ENCODE data around the gene LYRM4.
"Not testable (repeated sequence)": the region's sequence is repeated elsewhere in the genome, so short reads cannot be mapped to it uniquely, and the experiment has no call there.

LYRM4 gene

DNA sequence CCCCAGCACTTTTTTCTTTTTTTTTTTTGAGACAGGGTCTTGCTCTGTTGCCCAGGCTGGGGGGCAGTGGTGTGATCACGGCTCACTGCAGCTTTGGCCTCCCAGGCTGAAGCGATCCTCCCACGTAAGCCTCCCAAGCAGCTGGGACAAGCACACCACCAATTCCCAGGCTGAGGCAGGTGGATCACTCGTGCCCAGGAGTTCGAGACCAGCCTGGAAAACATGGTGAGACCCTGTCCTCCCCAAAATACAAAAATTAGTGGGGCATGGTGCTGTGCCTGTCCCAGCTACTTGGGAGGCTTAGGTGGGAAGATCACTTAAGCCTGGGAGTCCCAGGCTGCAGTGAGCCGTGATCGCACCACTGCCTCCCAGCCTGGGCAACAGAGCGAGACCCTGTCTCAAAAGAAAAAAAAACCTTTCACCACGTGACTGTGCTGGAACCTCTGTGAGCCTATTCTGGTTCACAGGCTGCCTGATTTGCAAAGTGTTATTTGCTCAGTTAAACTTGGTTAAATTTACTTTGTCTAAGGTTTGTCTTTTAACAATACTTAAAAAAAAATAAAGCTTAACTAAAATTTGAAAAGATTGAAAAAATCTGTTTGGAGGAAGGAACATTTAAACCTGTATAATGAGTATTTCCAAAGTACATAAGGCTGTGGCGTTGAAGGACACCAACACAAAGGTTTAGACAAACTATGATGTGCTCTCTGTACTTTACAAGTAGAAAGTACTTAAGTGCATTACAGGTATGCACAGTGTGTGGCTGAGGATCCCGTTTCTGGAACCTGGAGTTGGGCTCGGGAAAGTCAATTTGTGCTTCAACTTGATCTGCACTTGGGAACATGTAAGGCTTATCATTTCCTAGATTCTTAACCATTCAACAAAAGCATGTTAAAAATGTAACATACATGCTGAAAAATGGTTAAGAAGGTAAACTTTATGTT lies 120.7 kb downstream of the LYRM4 start:
- no peak for DNase-seq

GRCh38 chr6:5138995-5139827 lies 121.5 kb downstream of the LYRM4 start:
- no peak for DNase-seq

GRCh38 chr6:5136851-5137250 lies 123.9 kb downstream of the LYRM4 start:
- no peak for DNase-seq

DNA sequence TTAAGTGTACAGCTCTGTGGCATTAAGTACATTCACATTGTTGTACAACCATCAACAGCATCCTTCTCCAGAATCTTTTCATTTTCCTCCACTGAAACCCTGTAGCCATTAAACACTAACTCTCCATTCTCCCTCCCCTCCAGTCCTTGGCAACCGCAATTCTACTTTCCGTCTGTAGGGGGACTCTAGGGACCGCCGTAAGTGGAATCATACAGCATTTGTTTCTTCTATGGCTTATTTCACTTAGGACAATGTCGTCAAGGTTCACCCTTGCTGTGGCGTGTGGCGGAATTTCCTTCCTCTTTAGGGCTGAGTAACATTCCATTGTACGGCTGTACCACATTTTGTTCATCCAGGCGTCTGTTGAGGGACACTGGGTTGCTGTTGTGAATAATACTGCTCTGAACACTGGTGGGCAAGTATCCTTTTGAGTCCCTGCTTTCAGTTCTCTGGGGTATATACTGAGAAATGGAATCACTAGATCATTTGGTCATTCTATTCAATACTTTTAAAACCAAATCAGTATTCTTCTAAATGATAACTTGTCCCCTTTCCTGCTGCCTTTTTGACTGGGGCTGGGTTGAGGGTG lies 124.9 kb downstream of the LYRM4 start:
- peak; percentile 21 to 24 for DNase-seq

DNA sequence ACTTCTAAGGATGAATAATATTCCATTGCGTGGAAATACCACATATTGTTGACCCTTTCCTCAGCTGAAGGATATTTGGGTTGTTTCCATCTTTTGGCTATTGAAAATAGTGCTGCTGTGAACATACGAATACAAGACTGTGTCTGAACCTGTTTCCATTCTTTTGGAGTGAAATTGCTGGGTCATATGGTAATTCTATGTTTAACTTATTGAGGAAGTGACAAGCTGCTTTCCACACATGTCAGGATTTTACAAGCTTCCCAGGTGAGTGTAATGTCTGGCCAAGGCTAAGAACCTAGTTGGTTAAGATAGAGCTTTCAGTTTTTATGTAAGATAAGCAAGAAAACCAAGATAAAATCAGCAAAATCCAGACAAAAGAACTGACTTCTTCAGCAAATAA lies 126.8 kb downstream of the LYRM4 start:
- DNase-seq: no peak

GRCh38 chr6:5132731-5133130 lies 128.0 kb downstream of the LYRM4 start:
- DNase-seq: peak; percentile 70 to 83

DNA sequence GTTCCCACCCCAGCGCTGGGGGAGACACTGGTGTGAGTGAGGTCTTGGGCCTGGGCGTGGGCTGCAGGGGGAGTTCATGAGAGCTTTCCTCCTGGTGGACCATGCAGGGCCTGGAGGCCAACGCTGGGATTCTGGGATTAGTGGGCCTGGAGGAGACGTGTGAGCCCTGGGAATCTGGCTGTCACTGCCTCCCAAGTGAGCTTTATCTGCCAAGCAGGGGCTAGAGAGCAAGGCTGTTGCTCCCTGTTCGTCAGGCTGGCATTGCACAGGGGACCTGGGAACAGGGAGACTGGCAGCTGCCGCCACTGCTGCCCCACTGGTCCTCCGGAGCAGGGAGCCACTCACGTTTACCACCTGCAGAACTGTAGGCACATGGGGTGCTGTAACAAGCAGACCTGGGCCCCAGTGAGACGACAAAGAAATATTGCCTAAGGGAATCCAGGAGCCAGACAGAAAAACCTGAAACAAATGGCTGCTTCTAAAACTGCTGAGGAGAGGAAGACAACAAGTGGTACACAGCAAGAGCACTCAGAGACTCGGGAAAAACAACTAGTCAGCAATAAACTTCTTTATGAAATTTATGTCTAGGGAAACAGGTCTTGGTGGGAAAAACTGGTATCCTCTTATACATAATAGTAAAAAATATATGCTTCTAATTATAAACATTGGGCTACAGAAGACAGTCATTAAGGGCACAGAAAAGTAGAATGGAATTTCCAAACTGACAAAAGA lies 130.4 kb downstream of the LYRM4 start:
- DNase-seq: no peak

GRCh38 chr6:5128351-5128750 lies 132.4 kb downstream of the LYRM4 start:
- peak in 1 of 2 experiments; percentile 12 for DNase-seq

GRCh38 chr6:5127106-5127687 lies 133.6 kb downstream of the LYRM4 start:
- DNase-seq: no peak

- no peak for DNase-seq
These were observed 134.5 kb downstream of the LYRM4 start for GRCh38 chr6:5126214-5126613.

DNA sequence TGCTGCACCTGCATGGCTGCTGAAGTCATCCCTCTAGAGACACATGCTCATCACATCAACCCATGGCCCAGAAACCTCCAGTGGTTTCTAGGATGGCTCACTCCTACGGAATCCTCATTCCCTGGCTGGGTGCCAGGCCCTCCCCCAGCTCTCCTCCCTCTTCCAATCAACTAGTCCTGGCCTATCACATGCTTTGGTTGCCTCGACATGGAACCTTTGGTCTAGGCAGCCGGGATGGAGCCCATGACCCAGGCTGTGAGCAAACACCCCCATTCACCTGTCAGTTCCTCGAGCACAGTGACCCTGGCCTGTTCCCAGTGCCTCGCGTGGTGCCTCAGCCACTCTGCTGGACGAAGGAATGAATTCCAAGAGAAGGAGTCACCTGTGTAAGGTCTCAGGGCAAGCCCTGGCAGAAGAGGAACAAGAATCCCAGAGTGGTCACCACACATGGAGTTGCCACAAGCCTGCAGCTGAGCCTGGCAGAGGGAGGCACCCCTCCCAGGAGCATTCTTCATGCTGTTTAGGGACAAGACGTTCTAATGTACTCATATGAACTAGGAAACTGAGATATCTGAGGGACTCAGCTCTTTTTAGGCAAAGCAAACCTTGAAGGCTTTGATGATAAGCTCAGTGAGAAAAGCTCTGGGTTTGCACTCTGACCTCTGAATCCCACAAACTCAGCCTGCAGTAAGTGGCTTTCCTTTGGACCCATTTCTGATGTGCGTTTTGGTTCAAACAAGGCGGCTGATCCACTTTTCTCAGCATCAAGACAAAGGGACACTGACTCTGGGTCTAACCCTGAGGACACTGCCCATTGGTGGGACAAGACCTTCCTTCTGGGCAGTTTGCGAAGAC lies 135.4 kb downstream of the LYRM4 start:
- DNase-seq: no peak

DNA sequence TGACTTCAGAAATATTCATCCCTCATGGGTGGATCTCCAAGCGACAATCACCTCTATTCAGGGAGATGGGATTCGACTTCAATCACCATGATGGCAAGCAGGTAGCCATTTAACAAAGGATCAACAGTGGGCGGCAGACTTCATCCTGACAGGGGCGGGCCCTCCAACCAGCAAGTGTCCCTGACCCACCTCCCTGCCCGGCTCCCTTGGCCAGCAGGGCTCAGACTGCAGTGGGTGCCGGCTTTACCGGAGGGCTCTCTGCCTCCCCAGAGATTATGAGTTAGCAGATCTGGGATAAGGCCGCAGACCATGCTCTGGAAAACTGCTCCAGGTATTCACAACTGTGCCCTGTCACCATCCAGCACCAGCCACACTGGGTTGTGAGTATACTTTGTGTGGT lies 136.2 kb downstream of the LYRM4 start:
- no peak for DNase-seq

- no peak for DNase-seq
These were observed 137.2 kb downstream of the LYRM4 start for GRCh38 chr6:5123296-5124143.

DNA sequence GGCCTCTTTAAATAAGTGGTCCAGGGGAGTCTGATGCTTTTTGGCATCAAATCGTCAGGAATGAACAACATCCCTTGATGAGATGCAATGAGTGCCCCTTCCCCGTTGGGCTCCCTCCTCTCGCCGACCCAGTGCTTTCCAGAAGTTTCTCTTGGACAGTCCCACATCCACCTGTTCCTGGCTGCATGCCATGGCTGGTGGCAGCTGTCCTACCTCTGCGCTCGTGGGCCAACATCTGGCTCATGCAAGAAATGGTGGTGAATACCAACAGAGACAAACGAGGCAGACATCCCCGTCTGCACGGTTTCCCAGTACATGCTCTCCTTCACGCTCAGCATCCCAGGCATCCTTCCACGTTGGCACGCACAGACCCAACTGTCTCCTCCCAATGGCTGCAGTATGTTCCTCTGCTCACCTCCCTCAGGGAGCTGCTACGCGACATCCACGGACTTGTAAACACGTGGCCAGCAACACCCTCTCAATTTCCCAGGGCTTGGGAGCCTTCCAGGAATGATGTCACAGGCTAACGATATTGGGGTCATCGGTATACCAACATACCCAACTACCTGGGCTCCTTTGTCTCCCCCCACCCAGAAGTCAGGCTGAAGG lies 138.1 kb downstream of the LYRM4 start:
- DNase-seq: no peak

DNA sequence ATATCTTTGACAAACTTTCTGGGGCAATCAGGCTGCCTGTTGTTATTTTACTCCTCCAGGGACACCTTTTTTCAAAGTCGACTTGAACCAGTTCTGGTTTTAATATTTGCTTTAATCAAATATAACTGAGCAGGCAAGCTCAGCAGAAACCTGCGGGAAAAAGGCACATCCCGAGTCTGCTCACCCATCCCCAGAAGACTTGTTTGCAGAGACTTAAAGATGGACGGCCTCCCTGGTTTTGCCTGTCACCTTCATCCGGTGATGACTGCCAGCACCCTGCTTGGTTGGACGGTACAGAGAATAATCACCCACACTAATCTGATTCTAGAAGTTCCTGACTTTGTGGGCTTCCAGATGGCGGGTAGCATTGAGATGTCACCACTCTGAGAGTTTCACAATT lies 138.8 kb downstream of the LYRM4 start:
- no peak for DNase-seq

DNA sequence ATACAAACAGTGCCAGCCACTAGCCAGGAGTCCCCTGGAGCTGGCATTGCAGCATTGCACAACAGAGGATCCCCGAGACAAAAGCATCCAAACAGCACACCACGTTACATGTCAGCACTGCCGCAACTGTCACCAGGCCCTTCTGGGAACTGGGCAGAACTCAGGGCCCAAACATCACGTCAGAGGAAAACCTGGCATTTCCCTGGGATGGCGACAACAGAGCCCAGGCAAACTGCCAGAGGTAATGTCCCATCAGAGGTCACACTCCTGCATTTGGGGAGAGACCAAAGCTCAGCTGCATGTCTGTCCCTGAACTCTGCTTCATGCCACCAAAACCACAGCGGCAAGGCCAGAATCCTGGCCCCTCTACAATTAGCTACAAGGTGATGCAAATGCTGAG lies 139.3 kb downstream of the LYRM4 start:
- DNase-seq: no peak

GRCh38 chr6:5120543-5120942 lies 140.2 kb downstream of the LYRM4 start:
- not testable (repeated sequence) for DNase-seq

GRCh38 chr6:5120011-5120410 lies 140.7 kb downstream of the LYRM4 start:
- no peak for DNase-seq

- no peak for DNase-seq
These were observed 141.4 kb downstream of the LYRM4 start for GRCh38 chr6:5119090-5119951.

All from AML-193 (cell line).